HepG2 (cell line): Measurements from ENCODE around the gene ACP5. TPM values are rescaled to one million over a fixed set of nuclear protein-coding genes. Genes with fewer than 3 reads are reported as not detected.
A peak's percentile ranks its signal among the peaks of the same experiment; 100 is the strongest.

ENCODE experiments used
- CBFB ChIP-seq: sonication (generic); formaldehyde crosslinking; IDR thresholded peaks from 2 replicates; pipeline ENCODE4 v1.4.0; 2020; ENCODE audit warnings: missing genetic modification reagents
- DNMT3B ChIP-seq: conservative IDR thresholded peaks from 2 replicates; pipeline ENCODE4 v1.6.1; 2016; ENCODE audit warnings: missing biosample characterization, control low read depth
- EHMT2 ChIP-seq: fragments of 200-600 bp; sonication (generic); IDR thresholded peaks from 2 replicates; pipeline ENCODE4 v1.7.0; 2017; ENCODE audit warnings: antibody characterized with exemption, low read depth, low read length, borderline replicate concordance
- ELF3 ChIP-seq: IDR thresholded peaks from 2 replicates; pipeline ENCODE4 v1.6.1; 2016; ENCODE audit warnings: missing genetic modification reagents, missing compliant biosample characterization
- HDAC2 ChIP-seq: sonication (generic); formaldehyde crosslinking; IDR thresholded peaks from 2 replicates; pipeline ENCODE4 v1.4.0; 2020; ENCODE audit warnings: missing genetic modification reagents
- IRX3 ChIP-seq: sonication (generic); formaldehyde crosslinking; IDR thresholded peaks from 2 replicates; pipeline ENCODE4 v1.8.1; 2023; ENCODE audit warnings: mild to moderate bottlenecking, low read depth, missing genetic modification reagents, borderline replicate concordance
- MTA3 ChIP-seq: sonication (generic); formaldehyde crosslinking; IDR thresholded peaks from 2 replicates; pipeline ENCODE4 v1.4.0; 2020; ENCODE audit warnings: missing genetic modification reagents
- MXI1 ChIP-seq: IDR thresholded peaks from 3 replicates; pipeline ENCODE4 v1.6.1; 2012; ENCODE audit warnings: low read depth, low read length, inconsistent platforms, borderline replicate concordance
- NR2F2 ChIP-seq: IDR thresholded peaks from 2 replicates; pipeline ENCODE4 v1.6.1; 2012; ENCODE audit warnings: low read depth, inconsistent platforms, borderline replicate concordance
- PCBP1 ChIP-seq: fragments of 200-400 bp; formaldehyde crosslinking; IDR thresholded peaks from 2 replicates; pipeline ENCODE4 v1.6.1; 2017; ENCODE audit warnings: mild to moderate bottlenecking, low read depth, low read length, borderline replicate concordance
- RAD21 ChIP-seq: fragments of 450-650 bp; formaldehyde crosslinking; IDR thresholded peaks from 2 replicates; pipeline ENCODE4 v1.5.0; 2020; ENCODE audit warnings: mild to moderate bottlenecking
- RBAK ChIP-seq: sonication (generic); formaldehyde crosslinking; IDR thresholded peaks from 2 replicates; pipeline ENCODE4 v1.5.1; 2020; ENCODE audit warnings: mild to moderate bottlenecking, missing genetic modification reagents
- RFX3 ChIP-seq: IDR thresholded peaks from 2 replicates; pipeline ENCODE4 v1.6.1; 2016; ENCODE audit warnings: missing biosample characterization, missing genetic modification reagents
- SOX6 ChIP-seq, 2 experiments: fragments of 450-650 bp in 1 of 2; sonication (generic) in 1 of 2; formaldehyde crosslinking in 1 of 2; IDR thresholded peaks; 2 replicates each; pipeline versions ENCODE4 v1.4.0 to v1.6.1; 2017 to 2020; ENCODE audit warnings: antibody characterized with exemption in 1 of 2, mild to moderate bottlenecking in 1 of 2, missing genetic modification reagents in 1 of 2
- SRY ChIP-seq: sonication (generic); formaldehyde crosslinking; IDR thresholded peaks from 2 replicates; pipeline ENCODE4 v1.8.0; 2022; ENCODE audit warnings: mild to moderate bottlenecking, missing genetic modification reagents
- TBL1XR1 ChIP-seq: fragments of 150-350 bp; IDR thresholded peaks from 2 replicates; pipeline ENCODE4 v1.6.1; 2014; ENCODE audit warnings: borderline replicate concordance, low read length; ENCODE audit not compliant: partially characterized antibody
- TRIM24 ChIP-seq: sonication (generic); formaldehyde crosslinking; IDR thresholded peaks from 2 replicates; pipeline ENCODE4 v1.8.0; 2022; ENCODE audit warnings: mild to moderate bottlenecking, missing genetic modification reagents
- ZKSCAN5 ChIP-seq: sonication (generic); formaldehyde crosslinking; IDR thresholded peaks from 2 replicates; pipeline ENCODE4 v1.5.1; 2020; ENCODE audit warnings: mild to moderate bottlenecking, missing genetic modification reagents
- ZNF10 ChIP-seq: sonication (generic); formaldehyde crosslinking; IDR thresholded peaks from 2 replicates; pipeline ENCODE4 v1.4.0; 2020; ENCODE audit warnings: mild to moderate bottlenecking, low read depth, missing genetic modification reagents, borderline replicate concordance
- ZNF451 ChIP-seq: sonication (generic); formaldehyde crosslinking; IDR thresholded peaks from 2 replicates; pipeline ENCODE4 v1.5.0; 2020; ENCODE audit warnings: mild to moderate bottlenecking, missing genetic modification reagents
- polyA plus RNA-seq, 8 experiments: library from polyadenylated mRNA; depleted of rRNA in 3 of 8; stranded (reverse) in 7 of 8; unstranded in 1 of 8; fragments of >200 nt; fragmentation: Illumina TruSeq in 4 of 8; extraction: Trizol in 4 of 8; gene quantifications; 2 replicates each; pipeline versions ENCODE4 v1.2.1 to v1.2.3, GENCODE V29; 2011 to 2016; ENCODE audit warnings: low read depth in 4 of 8, missing spikeins in 1 of 8, mixed read lengths in 1 of 8; ENCODE audit not compliant: insufficient read depth in 1 of 8
- total RNA-seq, 5 experiments: library from RNA; depleted of rRNA; stranded (reverse); fragments of >200 nt; fragmentation: Illumina TruSeq; extraction: Trizol; gene quantifications; 2 replicates each; pipeline ENCODE4 v1.2.3, GENCODE V29; 2016; ENCODE audit warnings: low read depth in 1 of 5
- TF ChIP-seq, protein P1 (sequence below): sonication (generic); formaldehyde crosslinking; conservative IDR thresholded peaks from 2 replicates; pipeline ENCODE4 v1.8.0; 2022; ENCODE audit warnings: low read depth, missing genetic modification reagents
- TF ChIP-seq, protein P2 (sequence below): sonication (generic); formaldehyde crosslinking; IDR thresholded peaks from 2 replicates; pipeline ENCODE4 v1.4.0; 2020; ENCODE audit warnings: mild to moderate bottlenecking, missing genetic modification reagents
- TF ChIP-seq, protein P3 (sequence below): sonication (generic); formaldehyde crosslinking; IDR thresholded peaks from 2 replicates; pipeline ENCODE4 v1.4.0; 2020; ENCODE audit warnings: mild to moderate bottlenecking, missing genetic modification reagents, borderline replicate concordance
- TF ChIP-seq, protein P4 (sequence below): sonication (generic); formaldehyde crosslinking; IDR thresholded peaks from 2 replicates; pipeline ENCODE4 v1.5.0; 2020; ENCODE audit warnings: mild to moderate bottlenecking, missing genetic modification reagents

Gene ACP5
- total and polyA plus RNA-seq, 2 of the 13 experiments (the other 11 are each of a cell fraction or from before 2014, with no cell fraction given): 1.3 to 6.7 TPM

DNA sequence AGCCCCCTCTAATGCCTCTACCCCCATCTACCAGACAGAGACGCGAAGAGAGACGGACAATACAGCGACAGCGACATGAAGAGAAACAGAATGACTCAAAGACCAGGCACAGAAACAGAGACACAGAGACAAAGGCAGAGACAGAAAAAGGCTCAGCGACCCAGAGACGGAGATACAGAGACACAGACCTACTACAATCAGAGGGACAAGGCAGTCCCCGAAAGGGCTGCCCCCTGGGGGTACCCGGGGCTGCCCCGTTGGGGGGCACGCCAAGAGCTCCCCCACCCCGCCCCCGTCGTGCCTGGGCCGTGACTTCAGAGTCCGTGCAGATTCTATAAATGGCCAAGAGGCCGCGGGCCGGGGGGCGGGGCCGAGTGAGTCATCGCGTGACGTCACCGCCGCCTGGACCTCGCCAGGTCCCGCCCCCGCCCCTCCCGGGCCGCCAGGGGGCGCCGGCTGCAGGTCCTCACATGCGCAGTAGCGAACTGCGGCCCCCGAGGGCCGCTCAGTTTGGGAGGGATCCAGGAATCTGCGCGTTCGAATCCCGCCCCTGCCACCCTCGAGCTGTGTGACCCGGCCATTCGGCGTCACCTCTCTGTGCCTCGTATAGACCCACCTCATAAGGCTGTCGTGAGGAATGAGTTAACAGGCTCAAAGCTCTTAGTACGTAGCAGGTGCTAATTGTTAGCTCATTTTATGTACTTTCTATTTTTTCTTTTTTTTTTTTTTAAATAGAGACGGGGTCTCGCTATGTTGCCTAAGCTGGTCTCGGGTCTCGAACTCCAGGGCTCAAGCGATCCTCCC, 41.5 kb downstream of the ACP5 start (continued):
- TF ChIP-seq, protein P1, sequence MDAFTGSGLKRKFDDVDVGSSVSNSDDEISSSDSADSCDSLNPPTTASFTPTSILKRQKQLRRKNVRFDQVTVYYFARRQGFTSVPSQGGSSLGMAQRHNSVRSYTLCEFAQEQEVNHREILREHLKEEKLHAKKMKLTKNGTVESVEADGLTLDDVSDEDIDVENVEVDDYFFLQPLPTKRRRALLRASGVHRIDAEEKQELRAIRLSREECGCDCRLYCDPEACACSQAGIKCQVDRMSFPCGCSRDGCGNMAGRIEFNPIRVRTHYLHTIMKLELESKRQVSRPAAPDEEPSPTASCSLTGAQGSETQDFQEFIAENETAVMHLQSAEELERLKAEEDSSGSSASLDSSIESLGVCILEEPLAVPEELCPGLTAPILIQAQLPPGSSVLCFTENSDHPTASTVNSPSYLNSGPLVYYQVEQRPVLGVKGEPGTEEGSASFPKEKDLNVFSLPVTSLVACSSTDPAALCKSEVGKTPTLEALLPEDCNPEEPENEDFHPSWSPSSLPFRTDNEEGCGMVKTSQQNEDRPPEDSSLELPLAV (CRISPR knock-in tag): no peak
- TF ChIP-seq HDAC2 (CRISPR knock-in tag) (peak; percentile 22; the same call in 1 of the 2 replicates), TRIM24 (no peak), EHMT2 (no peak), RFX3 (CRISPR knock-in tag) (no peak), IRX3 (no peak), MXI1 (peak; percentile 65; the same call in 1 of the 3 replicates), SRY (no peak), DNMT3B (CRISPR knock-in tag) (0 out of 2 replicates have a peak, but pooled peaks have one; percentile 59), ELF3 (CRISPR knock-in tag) (peak; percentile 54; the same call in 1 of the 2 replicates), CBFB (CRISPR knock-in tag) (0 out of 2 replicates have a peak, but pooled peaks have one; percentile 32), NR2F2 (no peak), PCBP1 (0 out of 2 replicates have a peak, but pooled peaks have one; percentile 48), ZNF10 (no peak), RBAK (no peak), ZKSCAN5 (CRISPR knock-in tag) (no peak), MTA3 (CRISPR knock-in tag) (no peak), ZNF451 (CRISPR knock-in tag) (no peak), SOX6 (IDR thresholded peaks at IDR 0.05) (no peak), SOX6 (CRISPR knock-in tag; IDR thresholded peaks at IDR 0.05) (no peak), TBL1XR1 (no peak), RAD21 (CRISPR knock-in tag) (peak; percentile 80)
- TF ChIP-seq, protein P2, sequence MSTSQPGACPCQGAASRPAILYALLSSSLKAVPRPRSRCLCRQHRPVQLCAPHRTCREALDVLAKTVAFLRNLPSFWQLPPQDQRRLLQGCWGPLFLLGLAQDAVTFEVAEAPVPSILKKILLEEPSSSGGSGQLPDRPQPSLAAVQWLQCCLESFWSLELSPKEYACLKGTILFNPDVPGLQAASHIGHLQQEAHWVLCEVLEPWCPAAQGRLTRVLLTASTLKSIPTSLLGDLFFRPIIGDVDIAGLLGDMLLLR: no peak
- TF ChIP-seq, protein P3, sequence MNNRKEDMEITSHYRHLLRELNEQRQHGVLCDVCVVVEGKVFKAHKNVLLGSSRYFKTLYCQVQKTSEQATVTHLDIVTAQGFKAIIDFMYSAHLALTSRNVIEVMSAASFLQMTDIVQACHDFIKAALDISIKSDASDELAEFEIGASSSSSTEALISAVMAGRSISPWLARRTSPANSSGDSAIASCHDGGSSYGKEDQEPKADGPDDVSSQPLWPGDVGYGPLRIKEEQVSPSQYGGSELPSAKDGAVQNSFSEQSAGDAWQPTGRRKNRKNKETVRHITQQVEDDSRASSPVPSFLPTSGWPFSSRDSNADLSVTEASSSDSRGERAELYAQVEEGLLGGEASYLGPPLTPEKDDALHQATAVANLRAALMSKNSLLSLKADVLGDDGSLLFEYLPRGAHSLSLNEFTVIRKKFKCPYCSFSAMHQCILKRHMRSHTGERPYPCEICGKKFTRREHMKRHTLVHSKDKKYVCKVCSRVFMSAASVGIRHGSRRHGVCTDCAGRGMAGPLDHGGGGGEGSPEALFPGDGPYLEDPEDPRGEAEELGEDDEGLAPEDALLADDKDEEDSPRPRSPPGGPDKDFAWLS: no peak
- TF ChIP-seq, protein P4, sequence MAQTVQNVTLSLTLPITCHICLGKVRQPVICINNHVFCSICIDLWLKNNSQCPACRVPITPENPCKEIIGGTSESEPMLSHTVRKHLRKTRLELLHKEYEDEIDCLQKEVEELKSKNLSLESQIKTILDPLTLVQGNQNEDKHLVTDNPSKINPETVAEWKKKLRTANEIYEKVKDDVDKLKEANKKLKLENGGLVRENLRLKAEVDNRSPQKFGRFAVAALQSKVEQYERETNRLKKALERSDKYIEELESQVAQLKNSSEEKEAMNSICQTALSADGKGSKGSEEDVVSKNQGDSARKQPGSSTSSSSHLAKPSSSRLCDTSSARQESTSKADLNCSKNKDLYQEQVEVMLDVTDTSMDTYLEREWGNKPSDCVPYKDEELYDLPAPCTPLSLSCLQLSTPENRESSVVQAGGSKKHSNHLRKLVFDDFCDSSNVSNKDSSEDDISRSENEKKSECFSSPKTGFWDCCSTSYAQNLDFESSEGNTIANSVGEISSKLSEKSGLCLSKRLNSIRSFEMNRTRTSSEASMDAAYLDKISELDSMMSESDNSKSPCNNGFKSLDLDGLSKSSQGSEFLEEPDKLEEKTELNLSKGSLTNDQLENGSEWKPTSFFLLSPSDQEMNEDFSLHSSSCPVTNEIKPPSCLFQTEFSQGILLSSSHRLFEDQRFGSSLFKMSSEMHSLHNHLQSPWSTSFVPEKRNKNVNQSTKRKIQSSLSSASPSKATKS (CRISPR knock-in tag): no peak
